CD1c-positive myeloid dendritic cell (primary cell): ENCODE data around the gene PELI2.

Source experiments
- DNase-seq: peaks from one replicate; pipeline ENCODE4 v3.0.0-alpha.2; 2016; ENCODE audit errors: extremely low spot score

PELI2 gene

DNA sequence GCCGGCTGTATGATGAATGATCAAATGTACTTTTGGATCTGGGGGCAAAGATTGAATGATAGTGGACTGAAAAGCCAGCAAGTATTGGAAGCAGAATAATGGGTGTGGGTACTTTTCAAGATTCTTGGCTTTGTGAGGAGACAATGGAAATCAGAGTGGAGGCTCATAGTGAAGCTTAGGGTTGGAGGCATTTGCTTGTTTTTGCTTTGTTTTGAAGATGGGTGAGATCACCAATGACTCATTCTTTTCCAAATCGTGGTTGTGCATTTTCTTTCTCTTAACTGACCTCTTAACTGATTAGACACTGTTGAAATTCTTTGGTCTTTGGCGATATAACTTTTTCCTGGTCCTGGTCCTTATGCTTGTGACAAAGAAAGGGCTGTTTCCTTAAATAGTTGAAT lies 54.4 kb downstream of the PELI2 start:
- DNase-seq: peak; percentile 13

DNA sequence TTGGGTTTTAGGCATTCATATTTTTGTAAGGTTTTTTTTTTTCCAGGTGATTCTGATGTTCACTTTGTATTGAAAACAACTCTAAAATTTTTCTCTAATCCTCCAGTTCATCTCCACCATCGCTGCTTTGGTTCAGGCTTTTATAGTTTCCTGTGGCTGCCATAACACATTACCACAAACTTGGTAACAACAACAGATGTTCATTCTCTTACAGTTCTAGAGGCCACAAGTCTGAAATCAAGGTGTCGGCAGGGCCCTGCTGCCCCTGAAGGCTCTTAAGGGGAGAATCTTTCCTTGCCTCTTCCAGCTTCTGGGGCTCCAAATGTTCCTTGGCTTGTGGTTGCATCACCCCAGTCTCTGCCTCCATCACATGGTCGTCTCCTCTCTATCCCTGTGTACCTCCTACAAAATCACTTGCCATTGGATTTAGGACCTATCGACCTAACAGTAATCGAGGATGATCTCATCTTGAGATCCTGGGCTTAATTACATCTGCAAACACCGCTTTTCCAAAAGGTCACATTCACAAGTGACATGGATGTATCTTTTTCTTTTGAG lies 55.2 kb downstream of the PELI2 start:
- no peak for DNase-seq

DNA sequence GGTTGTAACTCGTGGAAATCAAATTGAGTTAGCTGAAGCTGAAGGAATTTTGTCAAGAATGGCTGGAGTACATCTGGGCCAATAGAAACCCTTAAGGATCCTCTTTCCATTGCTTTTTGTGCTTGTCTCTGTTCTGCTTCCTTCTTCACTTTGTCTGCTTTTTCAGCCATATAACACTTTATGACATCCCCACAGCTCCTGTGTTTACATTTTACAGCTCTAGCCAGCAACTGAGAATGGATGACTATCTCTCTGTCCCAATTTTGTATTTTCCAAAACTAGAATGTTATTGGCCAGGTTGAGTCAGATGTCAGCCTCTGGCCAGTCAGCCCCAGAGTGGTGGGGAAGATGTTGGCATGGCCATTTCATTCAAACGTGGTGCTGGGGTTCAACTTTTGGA lies 57.6 kb downstream of the PELI2 start:
- no peak for DNase-seq

DNA sequence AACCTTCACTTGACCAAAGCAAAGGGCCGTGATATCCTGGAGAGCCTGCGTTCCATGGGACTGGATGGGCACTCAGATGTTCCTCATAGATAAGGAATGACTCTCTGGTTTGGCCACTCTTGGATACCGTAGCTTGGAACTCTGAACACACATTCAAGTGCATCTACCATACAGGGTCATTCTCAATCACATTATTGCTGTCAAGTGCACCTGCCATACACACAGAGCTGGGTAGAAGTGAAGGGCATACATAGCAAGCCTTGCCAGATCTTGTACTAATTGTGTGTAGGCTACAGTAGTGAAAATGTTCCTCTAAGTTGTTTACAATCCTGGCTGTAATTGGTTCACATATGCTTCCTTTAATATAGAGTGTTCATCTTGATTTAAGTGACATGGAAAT lies 58.3 kb downstream of the PELI2 start:
- DNase-seq: no peak

DNA sequence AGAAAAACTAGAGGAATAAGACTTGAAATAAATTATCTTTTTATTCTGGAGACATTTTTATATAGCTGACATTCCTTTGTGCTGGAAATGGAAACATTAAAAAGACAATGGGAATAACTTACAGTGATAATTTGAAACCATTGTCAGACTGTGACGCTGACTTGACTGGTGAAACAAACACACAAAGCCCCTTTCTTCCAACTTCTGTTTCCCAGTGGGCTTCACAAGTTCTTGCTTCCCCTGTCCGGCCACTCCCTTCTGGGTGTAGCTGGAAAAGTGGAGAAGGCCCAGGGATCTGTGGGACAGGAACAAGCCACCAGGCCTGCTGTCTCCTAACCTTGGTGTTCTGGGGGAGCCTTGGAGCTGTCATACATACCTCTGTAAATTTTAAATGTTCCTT lies 58.8 kb downstream of the PELI2 start:
- no peak for DNase-seq

DNA sequence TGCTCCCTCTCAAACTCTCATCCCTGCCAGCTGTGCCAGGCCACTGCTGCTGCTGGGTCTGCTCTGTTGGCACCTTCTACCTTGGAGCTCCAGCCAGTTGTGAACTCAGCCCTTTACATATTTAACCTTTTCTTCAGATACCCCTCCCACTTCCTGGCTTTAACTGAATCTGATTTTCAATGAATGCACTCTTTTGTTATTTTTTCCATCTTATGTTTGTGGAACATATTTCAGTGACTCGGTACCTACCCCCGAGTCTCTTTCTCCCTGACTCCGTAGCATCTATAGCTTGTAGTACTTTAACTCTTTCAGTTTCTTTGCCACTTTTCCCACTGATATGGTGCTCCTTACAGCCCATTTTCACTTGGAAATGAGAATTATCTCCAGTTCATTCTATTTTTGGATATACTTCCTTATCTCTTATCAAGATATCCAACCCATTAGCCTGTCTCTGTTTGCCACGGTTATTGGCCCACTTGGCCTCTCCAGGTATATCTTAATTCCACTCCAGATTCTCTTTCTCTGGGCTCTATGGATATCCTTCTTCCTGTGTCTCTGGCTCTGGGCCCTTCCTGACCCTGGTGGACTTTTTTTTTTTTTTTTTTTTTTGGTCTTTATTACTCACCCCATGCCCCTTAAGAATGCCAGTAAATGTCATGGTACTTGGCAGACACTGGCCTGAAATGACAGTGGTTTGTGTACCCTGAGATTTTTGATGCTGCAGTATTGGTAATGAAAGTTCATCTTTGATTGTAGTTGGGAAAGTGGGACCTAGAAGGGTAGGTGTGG lies 62.7 kb downstream of the PELI2 start:
- DNase-seq: no peak

DNA sequence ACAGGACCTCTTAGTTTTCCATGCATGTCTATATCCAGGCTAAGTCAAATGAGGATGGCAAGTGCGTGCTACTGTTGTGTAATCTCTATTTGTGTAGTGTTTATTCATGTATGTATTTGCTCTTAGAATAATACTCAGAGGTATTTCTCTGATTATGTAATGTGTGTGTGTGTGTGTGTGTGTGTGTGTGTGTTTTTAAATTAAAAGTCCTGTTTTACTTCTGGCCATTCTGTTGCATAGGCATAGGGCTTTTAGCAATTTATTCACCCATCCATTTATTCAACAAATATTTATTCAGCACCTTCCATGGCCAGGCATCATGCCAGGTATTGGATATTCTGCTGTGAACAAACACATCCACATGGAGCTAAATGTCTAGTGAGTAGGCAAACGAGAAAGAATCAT lies 63.5 kb downstream of the PELI2 start:
- no peak for DNase-seq

DNA sequence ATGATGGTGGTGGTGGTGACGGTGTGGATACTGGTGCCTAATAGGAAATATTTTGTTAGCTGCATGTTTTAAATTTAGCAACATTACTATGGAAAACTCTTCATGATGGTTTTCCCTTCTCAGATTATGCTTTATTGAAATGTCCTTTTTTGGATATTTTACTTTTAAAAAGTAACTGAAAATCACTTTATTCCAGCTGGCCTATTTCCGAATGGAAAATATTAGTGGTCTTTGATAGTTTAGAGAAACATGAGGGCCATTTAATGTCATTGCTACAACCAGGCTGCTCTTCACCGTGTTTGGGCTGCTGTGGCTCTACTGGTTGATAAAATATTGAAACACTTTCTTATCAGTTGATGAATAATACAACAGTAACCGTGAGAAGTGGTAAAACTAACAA lies 64.2 kb downstream of the PELI2 start:
- DNase-seq: no peak

DNA sequence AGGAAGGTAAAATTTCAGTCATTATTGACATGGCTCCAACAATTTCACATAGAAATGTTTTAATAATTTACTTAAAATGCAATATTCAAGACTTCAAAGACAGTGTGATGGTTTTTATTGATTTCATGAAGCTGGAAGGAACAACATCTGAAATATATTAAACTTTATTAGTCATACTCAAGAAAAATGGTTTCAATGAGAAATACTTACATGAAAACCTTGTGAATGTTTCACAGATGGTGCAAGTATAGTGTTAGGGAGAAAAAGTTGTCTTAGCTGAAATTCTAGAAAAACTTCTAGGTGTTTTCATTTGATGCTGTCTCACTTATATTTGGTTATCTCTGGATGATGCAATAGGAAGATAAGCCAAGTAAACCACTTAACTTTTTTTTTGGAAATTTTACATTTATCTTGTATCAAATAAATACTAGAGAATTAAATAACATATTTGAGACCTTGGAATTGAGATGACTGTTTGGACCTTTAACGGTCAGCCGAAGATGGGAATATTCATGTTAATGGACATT lies 65.5 kb downstream of the PELI2 start:
- DNase-seq: no peak

DNA sequence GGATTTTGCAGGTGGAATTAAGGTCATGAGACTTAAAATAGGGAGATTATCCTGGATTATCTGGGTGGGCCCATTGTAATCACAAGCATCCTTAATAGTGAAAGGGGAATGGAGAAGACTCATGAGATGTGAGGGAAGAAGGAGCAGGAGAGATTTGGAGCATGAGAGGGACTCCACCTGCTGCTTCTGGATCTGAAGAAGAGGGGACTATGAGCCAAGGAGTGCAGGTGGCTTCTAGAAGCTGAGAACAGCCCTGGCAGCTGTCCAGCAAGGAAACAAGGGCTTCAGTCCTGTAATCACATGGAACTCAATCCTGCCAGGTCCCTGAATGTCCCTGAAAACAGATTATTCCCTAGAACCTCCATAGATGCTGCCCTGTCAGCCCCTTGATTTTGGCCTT lies 67.8 kb downstream of the PELI2 start:
- DNase-seq: no peak

DNA sequence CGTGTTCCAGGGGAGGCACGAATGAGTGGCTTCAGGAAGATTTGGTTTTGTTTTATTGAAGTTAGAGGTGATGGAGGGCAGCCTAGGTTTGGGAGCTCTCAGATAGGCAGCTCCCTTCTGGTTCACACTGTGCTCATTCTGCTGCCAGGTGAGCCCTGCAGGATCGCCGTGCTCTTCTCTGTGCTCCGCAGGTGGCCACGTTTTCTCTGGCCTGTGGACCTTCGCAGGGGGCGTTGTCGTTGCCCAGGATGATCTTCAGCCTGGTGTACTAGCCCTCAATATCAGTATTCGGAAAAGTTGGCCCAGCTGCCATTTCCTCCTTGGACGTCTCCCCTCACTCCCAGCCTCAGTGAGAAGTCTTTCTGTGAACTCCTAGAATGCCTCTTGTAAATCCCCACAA lies 69.5 kb downstream of the PELI2 start:
- no peak for DNase-seq

DNA sequence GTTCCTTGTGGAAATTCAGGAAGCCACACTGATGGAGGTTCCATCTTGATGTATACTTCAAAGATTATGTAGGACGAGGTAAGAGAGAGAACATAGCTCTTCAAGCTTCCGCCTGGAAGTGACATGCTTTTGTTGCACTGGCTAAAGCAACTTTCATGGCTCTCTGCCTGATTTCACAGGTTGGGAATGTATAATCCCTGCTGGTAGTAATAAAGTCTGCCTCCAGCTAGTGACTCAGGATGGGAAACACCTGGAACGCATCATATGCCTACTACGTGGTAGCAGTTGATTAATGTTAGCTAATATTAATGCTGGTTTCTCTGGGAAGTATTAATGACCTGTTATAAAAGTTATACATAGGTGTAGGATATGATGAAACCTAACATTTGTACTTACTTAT lies 71.1 kb downstream of the PELI2 start:
- no peak for DNase-seq

DNA sequence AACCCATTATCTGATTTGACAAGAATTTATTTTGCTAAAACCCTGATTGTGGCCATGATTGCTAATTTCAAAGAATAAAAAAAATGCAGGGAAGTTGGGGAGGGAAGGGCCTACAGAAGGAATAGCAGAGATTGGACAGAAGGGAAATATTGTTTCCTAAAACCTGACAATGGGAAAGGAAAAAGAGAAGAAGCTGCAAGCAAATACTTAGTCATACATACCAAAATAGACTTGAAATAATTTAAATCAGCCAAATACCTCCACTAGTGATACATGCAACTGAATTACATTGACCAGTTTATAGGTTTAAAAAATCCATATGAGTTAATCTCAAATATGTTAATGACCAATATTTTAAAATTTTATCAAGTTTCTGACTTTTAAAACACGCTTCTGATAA lies 75.1 kb downstream of the PELI2 start:
- no peak for DNase-seq

DNA sequence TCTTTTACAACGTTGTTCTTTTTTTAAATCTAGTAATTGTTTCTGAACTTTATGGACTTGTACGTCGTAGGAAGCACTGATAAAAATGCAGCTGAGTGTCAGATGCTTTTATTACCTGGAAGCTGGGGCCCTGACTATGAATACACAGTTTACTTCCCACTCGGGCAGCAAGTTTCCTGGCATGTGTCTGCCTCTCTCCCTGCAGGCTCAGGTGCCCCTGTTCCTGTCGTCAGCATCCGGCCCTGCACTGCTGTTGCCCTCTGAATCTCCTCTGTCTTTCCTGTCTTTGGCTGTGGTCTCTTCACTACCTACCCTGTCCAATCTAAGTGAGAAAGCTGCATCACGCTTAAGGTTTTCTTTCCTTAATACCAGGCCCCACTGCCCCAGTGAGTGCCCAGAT lies 75.8 kb downstream of the PELI2 start:
- DNase-seq: no peak

DNA sequence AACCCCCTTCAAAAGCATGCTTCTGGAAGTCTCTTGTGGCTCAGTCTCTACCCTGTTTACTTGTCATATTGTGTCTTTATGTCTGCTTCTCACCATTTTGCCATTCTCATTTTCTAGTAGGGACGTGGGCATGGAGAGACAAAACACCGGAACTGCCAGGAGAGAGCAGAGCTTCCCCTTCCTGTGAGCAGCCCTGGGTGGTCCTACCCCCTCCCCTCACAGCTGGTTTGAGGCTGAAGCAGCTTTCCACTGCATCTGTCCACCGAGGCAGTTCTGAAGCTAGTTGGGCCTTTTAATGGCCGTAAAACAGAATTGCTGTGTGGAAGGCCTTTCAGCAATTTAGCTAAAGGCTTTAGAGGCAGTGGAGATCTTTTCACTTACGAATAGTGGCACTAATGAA lies 77.0 kb downstream of the PELI2 start:
- DNase-seq: no peak

DNA sequence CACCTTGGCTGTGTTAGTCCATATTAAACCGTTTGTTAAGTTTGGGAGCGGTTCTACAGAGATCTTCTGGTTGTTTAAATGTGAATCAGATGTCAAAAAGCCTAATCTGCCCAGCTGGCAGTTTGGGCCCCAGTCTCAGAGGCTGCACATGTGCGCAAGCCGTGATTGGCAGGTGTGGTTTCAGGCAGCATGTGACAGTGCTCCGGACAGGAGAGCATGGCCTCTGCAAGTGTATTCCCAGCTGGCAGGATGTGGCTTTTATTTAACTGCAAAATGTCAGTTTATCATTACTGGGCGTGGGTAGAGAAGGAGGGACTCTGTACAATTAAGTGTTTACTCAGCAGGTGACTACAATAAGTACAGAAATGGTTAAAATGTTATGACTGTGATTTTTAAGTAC lies 77.5 kb downstream of the PELI2 start:
- DNase-seq: no peak

DNA sequence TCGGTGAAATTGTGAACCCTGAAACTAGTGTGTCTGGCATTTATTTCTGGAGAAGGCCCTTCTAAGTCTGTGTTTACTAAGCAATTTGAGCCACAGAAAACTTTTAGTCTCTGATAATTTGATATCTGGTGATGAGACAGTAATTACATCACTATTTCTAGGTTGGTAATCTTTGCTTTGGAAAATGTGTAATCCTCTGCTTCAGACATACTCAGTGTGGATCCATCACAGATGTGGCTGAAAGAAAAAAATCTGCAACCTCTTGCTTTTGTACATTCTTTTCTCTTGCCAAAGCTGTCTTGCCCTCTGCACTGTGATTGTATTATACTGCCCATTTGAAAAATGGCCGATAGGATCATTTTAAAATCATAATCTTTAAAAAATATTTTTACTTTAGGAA lies 78.1 kb downstream of the PELI2 start:
- no peak for DNase-seq

DNA sequence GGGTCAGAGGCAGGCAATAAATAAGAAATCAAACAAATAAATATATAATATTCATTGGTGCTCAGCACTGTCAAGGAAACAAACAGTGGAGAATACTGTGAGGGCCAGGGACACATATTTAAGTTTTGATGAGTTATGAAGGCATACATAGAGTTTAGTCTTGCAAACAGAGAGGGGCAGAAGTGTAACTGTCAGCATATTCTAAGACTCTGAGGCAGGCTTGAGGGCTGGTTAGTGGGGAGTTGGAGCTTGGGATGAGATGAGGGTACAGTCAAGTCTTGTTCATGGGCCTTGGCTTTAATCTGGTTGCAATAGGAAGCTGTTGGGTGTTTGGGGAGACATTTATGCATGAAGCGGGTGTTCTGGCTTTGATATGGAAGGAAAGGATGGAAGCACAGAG lies 78.9 kb downstream of the PELI2 start:
- DNase-seq: no peak

DNA sequence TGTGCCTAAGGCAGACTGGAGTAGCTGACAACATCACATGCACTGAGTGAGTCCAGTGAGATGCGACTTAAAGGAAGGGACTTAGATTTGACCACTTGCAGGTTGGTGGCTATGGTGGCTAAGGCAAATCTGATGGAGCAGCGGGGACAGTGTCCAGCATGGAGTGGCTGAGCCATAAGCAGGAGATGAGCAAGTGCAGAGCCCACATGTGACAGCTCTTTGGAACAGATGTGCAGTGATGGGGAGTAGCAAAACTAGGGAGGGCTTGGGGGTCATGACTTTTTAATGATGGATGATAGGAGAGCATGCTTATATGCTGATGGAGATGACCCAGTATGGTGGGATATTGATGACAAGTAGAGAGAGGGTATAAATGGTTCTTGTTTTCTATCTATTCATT lies 80.2 kb downstream of the PELI2 start:
- no peak for DNase-seq

DNA sequence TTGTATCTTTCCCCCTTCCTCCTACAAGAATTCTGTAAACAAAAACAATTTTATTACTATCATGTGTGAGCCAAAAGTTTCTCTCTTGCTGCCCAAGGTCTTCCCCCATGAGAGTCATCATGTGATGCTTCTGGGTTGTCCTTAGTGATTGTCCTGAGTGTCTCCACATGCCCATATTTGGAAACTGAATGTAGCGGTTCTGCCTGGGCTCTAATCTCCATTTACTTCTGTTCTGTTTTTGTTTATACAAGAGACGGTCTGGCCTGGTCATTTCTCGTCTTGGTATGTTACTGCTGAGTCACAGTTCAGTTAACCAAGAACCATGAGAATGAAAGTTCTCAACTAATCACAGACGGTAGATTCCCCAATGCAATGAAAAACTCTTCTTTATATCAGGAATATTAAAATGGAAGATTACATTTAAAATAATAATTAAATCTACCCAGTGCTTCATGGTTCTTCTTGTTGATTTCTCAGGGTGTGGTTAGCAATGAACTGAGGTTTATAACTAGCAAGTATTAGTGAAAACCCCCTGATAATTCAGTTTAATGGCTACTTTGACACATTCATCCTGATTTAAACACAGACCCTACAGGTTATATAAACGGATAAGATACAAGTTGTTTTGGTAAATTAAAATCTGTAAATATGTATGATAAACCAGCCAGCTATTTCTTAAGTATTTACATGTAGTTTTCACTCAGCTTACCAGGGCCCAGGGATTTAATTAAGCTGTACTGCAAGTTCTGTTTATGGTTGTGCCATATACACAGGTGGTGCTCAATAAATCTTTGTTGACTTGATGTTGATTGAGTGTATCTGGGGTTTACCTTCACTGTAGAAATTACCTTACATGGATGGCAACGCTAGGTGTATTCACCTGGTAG lies 81.1 kb downstream of the PELI2 start:
- DNase-seq: peak; percentile 81

DNA sequence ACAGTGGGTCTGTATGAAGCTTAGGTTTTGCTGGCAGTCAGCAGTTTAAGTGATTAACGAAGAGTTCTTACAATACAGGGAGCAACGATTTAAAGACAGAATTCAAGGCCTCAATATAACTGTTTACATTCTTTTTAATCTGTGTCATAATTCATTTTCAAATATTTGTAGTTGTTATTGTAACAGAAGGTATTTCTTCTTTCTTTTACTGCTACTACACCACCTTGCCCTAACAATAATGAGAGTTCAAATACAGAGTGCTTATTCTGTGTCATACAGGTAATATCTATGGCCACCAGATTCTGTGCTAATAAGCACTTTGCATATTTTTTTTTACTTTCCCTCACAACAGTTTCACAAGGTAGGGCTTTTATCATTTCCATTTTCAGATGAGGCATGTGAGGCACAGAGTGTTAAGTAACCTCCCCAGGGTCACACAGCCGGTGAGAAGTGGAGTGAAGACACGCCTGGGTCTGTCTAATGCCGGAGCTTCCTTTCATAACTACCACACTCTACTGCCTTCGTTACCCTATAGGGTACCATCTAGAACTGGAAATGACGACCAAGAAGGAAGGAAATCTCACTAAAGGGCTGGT lies 81.9 kb downstream of the PELI2 start:
- no peak for DNase-seq

DNA sequence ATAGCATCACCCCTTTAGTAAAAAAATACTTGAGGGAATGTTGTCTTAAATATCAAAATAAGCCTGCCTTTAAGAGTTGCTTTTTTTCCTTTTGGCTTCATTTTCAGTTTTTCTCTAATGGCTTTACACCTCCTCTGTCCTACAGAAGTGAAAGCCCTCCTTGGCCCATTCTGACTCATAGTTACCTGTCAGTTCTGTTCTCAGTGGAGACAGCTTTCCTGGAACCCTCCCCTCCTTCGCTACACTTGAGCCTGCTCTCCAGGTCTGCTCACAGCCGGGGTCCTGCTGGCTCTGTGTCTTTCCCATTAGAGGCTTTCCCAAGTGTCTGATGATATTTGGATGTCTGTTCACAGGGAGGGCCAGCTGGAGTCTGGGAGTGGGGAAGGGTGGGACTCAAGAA lies 84.0 kb downstream of the PELI2 start:
- DNase-seq: no peak
